SU-DHL-6 (cell line): ENCODE results near the gene PREX1.

Experiments used
- H2AFZ ChIP-seq: fragments of 200-600 bp; sonication (generic); 2 replicates; pipeline ENCODE4 v1.6.1; 2014; ENCODE audit warnings: low read depth, mild to moderate bottlenecking, moderate library complexity, mixed read lengths, antibody characterized with exemption, low read length; ENCODE audit not compliant: severe bottlenecking
- H3F3A ChIP-seq: fragments of 200-600 bp; shearing (Covaris generic); 2 replicates; pipeline ENCODE4 v1.6.0; 2016; ENCODE audit warnings: antibody characterized with exemption, mild to moderate bottlenecking; ENCODE audit not compliant: insufficient read depth
- H3K27ac ChIP-seq: fragments of 200-600 bp; sonication (generic); 2 replicates; pipeline ENCODE4 v1.5.1; 2016; ENCODE audit warnings: low read depth, mild to moderate bottlenecking, low read length, moderate library complexity, mixed read lengths
- H3K27me3 ChIP-seq: fragments of 200-600 bp; sonication (generic), shearing (Covaris generic); 2 replicates; pipeline ENCODE4 v1.6.0; 2014; ENCODE audit warnings: mild to moderate bottlenecking, low read length
- H3K36me3 ChIP-seq: fragments of 200-600 bp; sonication (generic); 2 replicates; pipeline ENCODE4 v1.6.1; 2014; ENCODE audit warnings: mild to moderate bottlenecking, low read length, mixed read lengths
- H3K4me2 ChIP-seq: fragments of 300-600, 200-600 bp; shearing (Covaris generic), sonication (generic); 2 replicates; pipeline ENCODE4 v1.6.0; 2014; ENCODE audit warnings: low read length, low read depth, mild to moderate bottlenecking; ENCODE audit not compliant: poor library complexity, severe bottlenecking
- H3K4me3 ChIP-seq: fragments of 200-600 bp; sonication (generic); 2 replicates; pipeline ENCODE4 v1.5.1; 2014; ENCODE audit warnings: antibody characterized with exemption, low read length, mild to moderate bottlenecking, mixed read lengths; ENCODE audit not compliant: insufficient read depth, poor library complexity, severe bottlenecking
- H3K79me2 ChIP-seq: fragments of 200-600 bp; sonication (generic); 2 replicates; pipeline ENCODE4 v1.6.1; 2014; ENCODE audit warnings: mild to moderate bottlenecking, low read length, moderate library complexity; ENCODE audit not compliant: insufficient read depth
- H3K9ac ChIP-seq: fragments of 200-600 bp; sonication (generic); 2 replicates; pipeline ENCODE4 v1.7.0; 2014; ENCODE audit warnings: mild to moderate bottlenecking, low read length
- H3K9me2 ChIP-seq: fragments of 200-600 bp; sonication (generic); replicated peaks from 2 replicates; pipeline ENCODE4 v1.6.1; 2014; ENCODE audit warnings: low read length; ENCODE audit not compliant: insufficient read depth
- H3K9me3 ChIP-seq: fragments of 200-600 bp; sonication (generic); 2 replicates; pipeline ENCODE4 v1.6.1; 2014; ENCODE audit warnings: low read length, mixed read lengths; ENCODE audit not compliant: insufficient read depth
- H4K20me1 ChIP-seq: fragments of 200-600 bp; sonication (generic); 2 replicates; pipeline ENCODE4 v1.6.1; 2014; ENCODE audit warnings: low read depth, mild to moderate bottlenecking, antibody characterized with exemption, low read length, moderate library complexity, mixed read lengths
- EZH2phosphoT487 ChIP-seq: fragments of 200-600 bp; sonication (generic), shearing (Covaris generic); conservative IDR thresholded peaks from 2 replicates; pipeline ENCODE4 v1.6.1; 2018; ENCODE audit warnings: mild to moderate bottlenecking, antibody characterized with exemption, low read length, moderate library complexity, mixed read lengths
- TF ChIP-seq, protein P1 (sequence below): fragments of 200-600 bp; sonication (generic); IDR thresholded peaks from one replicate; pipeline ENCODE4 v1.5.1; 2017; ENCODE audit warnings: antibody characterized with exemption, mild to moderate bottlenecking, low read length, moderate library complexity; ENCODE audit not compliant: insufficient read depth, poor library complexity, severe bottlenecking

PREX1 gene

GRCh38 chr20:48819821-48820648, 7.8 kb downstream of the PREX1 start:
- Histone ChIP-seq H2AFZ (no peak overlapping the region), H3K4me2 (no peak overlapping the region), H3K9ac (no peak overlapping the region), H3K9me3 (no peaks in the 10 kb centered on the region), H3K27me3 (no peaks in the 10 kb centered on the region; the same call in 1 of the 2 replicates), H3F3A (no peaks in the 10 kb centered on the region), H3K79me2 (no peaks in the 10 kb centered on the region), H4K20me1 (no peaks in the 10 kb centered on the region), H3K27ac (no peak overlapping the region), H3K4me3 (no peak overlapping the region), H3K36me3 (no peaks in the 10 kb centered on the region), H3K9me2 (no peaks in the 10 kb centered on the region)
- TF ChIP-seq, protein P1, sequence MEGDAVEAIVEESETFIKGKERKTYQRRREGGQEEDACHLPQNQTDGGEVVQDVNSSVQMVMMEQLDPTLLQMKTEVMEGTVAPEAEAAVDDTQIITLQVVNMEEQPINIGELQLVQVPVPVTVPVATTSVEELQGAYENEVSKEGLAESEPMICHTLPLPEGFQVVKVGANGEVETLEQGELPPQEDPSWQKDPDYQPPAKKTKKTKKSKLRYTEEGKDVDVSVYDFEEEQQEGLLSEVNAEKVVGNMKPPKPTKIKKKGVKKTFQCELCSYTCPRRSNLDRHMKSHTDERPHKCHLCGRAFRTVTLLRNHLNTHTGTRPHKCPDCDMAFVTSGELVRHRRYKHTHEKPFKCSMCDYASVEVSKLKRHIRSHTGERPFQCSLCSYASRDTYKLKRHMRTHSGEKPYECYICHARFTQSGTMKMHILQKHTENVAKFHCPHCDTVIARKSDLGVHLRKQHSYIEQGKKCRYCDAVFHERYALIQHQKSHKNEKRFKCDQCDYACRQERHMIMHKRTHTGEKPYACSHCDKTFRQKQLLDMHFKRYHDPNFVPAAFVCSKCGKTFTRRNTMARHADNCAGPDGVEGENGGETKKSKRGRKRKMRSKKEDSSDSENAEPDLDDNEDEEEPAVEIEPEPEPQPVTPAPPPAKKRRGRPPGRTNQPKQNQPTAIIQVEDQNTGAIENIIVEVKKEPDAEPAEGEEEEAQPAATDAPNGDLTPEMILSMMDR: no peak
- TF ChIP-seq EZH2phosphoT487: no peak

GRCh38 chr20:48819089-48819488, 8.7 kb downstream of the PREX1 start:
- TF ChIP-seq, protein P1: no peak
- no peak for TF ChIP-seq EZH2phosphoT487
- Histone ChIP-seq H4K20me1 (no peaks in the 10 kb centered on the region), H3K27me3 (no peaks in the 10 kb centered on the region), H3K4me3 (no peak overlapping the region), H3K79me2 (no peaks in the 10 kb centered on the region), H3K9me3 (no peaks in the 10 kb centered on the region), H3K36me3 (no peaks in the 10 kb centered on the region), H2AFZ (no peak overlapping the region), H3K27ac (no peak overlapping the region), H3K9me2 (no peaks in the 10 kb centered on the region), H3K4me2 (no peak overlapping the region), H3K9ac (no peak overlapping the region), H3F3A (no peaks in the 10 kb centered on the region)

GRCh38 chr20:48818481-48818987, 9.3 kb downstream of the PREX1 start:
- H3K4me3 ChIP-seq: no peak overlapping the region
- no peaks in the 10 kb centered on the region for H3F3A ChIP-seq
- TF ChIP-seq, protein P1: no peak
- no peak for TF ChIP-seq EZH2phosphoT487
- no peak overlapping the region for H2AFZ ChIP-seq
- H3K36me3 ChIP-seq: no peaks in the 10 kb centered on the region
- H3K9ac ChIP-seq: no peak overlapping the region
- H3K4me2 ChIP-seq: no peak overlapping the region
- no peak overlapping the region for H3K27ac ChIP-seq
- H3K79me2 ChIP-seq: no peaks in the 10 kb centered on the region
- no peaks in the 10 kb centered on the region for H3K9me3 ChIP-seq
- no peaks in the 10 kb centered on the region for H3K9me2 ChIP-seq
- no peaks in the 10 kb centered on the region for H3K27me3 ChIP-seq
- no peaks in the 10 kb centered on the region for H4K20me1 ChIP-seq
